ENCODE data around the gene XRCC6. TPM values are rescaled to one million over a fixed set of nuclear protein-coding genes. Genes with fewer than 3 reads are reported as not detected.

The XRCC6 gene
- polyA plus RNA-seq, 2 donors: 75.5 to 168 TPM

- WGBS, 2 donors: 38 to 39% methylated on average over 13 of the region's 13 CpGs
- peak overlapping the region; percentile 88 to 94 for H3K27ac ChIP-seq (ENCODE audit: low read depth in 2 of 2, low read length in 1 of 2)
- peaks cover 0 to 19% of the 10 kb centered on the region in 2 donors for H3K4me1 ChIP-seq (ENCODE audit: control insufficient read depth in 2 of 2, insufficient read depth in 2 of 2, low read length in 1 of 2)
- no peaks in the 10 kb centered on the region for H3K27me3 ChIP-seq (ENCODE audit: control insufficient read depth in 1 of 2, insufficient read depth in 2 of 2, low read length in 2 of 2)
- no peak overlapping the region for H3K4me3 ChIP-seq (ENCODE audit: low read depth in 1 of 2, low read length in 2 of 2)
- H3K36me3 ChIP-seq (ENCODE audit: control insufficient read depth in 2 of 2, insufficient read depth in 2 of 2, low read length in 1 of 2): peaks cover 0 to 6% of the 10 kb centered on the region in 2 donors
- no peaks in the 10 kb centered on the region for H3K9me3 ChIP-seq (ENCODE audit: control insufficient read depth in 2 of 2, insufficient read depth in 1 of 2, low read depth in 1 of 2, low read length in 1 of 2)
Measured at GRCh38 chr22:41596776-41597634, 24.1 kb upstream of the XRCC6 start.

- Histone ChIP-seq H3K27ac (ENCODE audit: low read depth in 2 of 2, low read length in 1 of 2) (peak overlapping the region; percentile 88 to 94), H3K9me3 (ENCODE audit: control insufficient read depth in 2 of 2, insufficient read depth in 1 of 2, low read depth in 1 of 2, low read length in 1 of 2) (no peaks in the 10 kb centered on the region), H3K36me3 (ENCODE audit: control insufficient read depth in 2 of 2, insufficient read depth in 2 of 2, low read length in 1 of 2) (peaks cover under 1 to 11% of the 10 kb centered on the region in 2 donors), H3K4me3 (ENCODE audit: low read depth in 1 of 2, low read length in 2 of 2) (no peak overlapping the region), H3K4me1 (ENCODE audit: control insufficient read depth in 2 of 2, insufficient read depth in 2 of 2, low read length in 1 of 2) (peaks cover 0 to 19% of the 10 kb centered on the region in 2 donors), H3K27me3 (ENCODE audit: control insufficient read depth in 1 of 2, insufficient read depth in 2 of 2, low read length in 2 of 2) (no peaks in the 10 kb centered on the region)
- 50 to 53% methylated on average over 2 of the region's 2 CpGs for WGBS, 2 donors
Measured at GRCh38 chr22:41597635-41597953, 23.5 kb upstream of the XRCC6 start.

GRCh38 chr22:41598081-41598480, 23.0 kb upstream of the XRCC6 start:
- Histone ChIP-seq H3K4me1 (ENCODE audit: control insufficient read depth in 2 of 2, insufficient read depth in 2 of 2, low read length in 1 of 2) (peaks cover 2 to 19% of the 10 kb centered on the region in 2 donors), H3K4me3 (ENCODE audit: low read depth in 1 of 2, low read length in 2 of 2) (no peak overlapping the region), H3K9me3 (ENCODE audit: control insufficient read depth in 2 of 2, insufficient read depth in 1 of 2, low read depth in 1 of 2, low read length in 1 of 2) (no peaks in the 10 kb centered on the region), H3K27ac (ENCODE audit: low read depth in 2 of 2, low read length in 1 of 2) (peak overlapping the region; percentile 86 to 88), H3K36me3 (ENCODE audit: control insufficient read depth in 2 of 2, insufficient read depth in 2 of 2, low read length in 1 of 2) (peaks cover 5 to 15% of the 10 kb centered on the region in 2 donors), H3K27me3 (ENCODE audit: control insufficient read depth in 1 of 2, insufficient read depth in 2 of 2, low read length in 2 of 2) (no peaks in the 10 kb centered on the region)
- 59 to 74% methylated on average over 5 of the region's 5 CpGs for WGBS, 2 donors

GRCh38 chr22:41598891-41599635, 22.0 kb upstream of the XRCC6 start:
- Histone ChIP-seq H3K9me3 (ENCODE audit: control insufficient read depth in 2 of 2, insufficient read depth in 1 of 2, low read depth in 1 of 2, low read length in 1 of 2) (no peaks in the 10 kb centered on the region), H3K4me1 (ENCODE audit: control insufficient read depth in 2 of 2, insufficient read depth in 2 of 2, low read length in 1 of 2) (peaks cover 2 to 19% of the 10 kb centered on the region in 2 donors), H3K27me3 (ENCODE audit: control insufficient read depth in 1 of 2, insufficient read depth in 2 of 2, low read length in 2 of 2) (no peaks in the 10 kb centered on the region), H3K36me3 (ENCODE audit: control insufficient read depth in 2 of 2, insufficient read depth in 2 of 2, low read length in 1 of 2) (peaks cover 7 to 15% of the 10 kb centered on the region in 2 donors), H3K4me3 (ENCODE audit: low read depth in 1 of 2, low read length in 2 of 2) (no peak overlapping the region), H3K27ac (ENCODE audit: low read depth in 2 of 2, low read length in 1 of 2) (peak overlapping the region; percentile 81 to 86)
- 63 to 74% methylated on average over 8 of the region's 8 CpGs for WGBS, 2 donors

GRCh38 chr22:41600976-41601375, 20.1 kb upstream of the XRCC6 start:
- Histone ChIP-seq H3K27ac (ENCODE audit: low read depth in 2 of 2, low read length in 1 of 2) (peak overlapping the region; percentile 32 to 78), H3K4me1 (ENCODE audit: control insufficient read depth in 2 of 2, insufficient read depth in 2 of 2, low read length in 1 of 2) (peaks cover 2 to 19% of the 10 kb centered on the region in 2 donors), H3K9me3 (ENCODE audit: control insufficient read depth in 2 of 2, insufficient read depth in 1 of 2, low read depth in 1 of 2, low read length in 1 of 2) (no peaks in the 10 kb centered on the region), H3K36me3 (ENCODE audit: control insufficient read depth in 2 of 2, insufficient read depth in 2 of 2, low read length in 1 of 2) (peaks cover 9 to 20% of the 10 kb centered on the region in 2 donors), H3K4me3 (ENCODE audit: low read depth in 1 of 2, low read length in 2 of 2) (no peak overlapping the region), H3K27me3 (ENCODE audit: control insufficient read depth in 1 of 2, insufficient read depth in 2 of 2, low read length in 2 of 2) (no peaks in the 10 kb centered on the region)
- 87 to 94% methylated on average over 8 of the region's 8 CpGs for WGBS, 2 donors

- H3K9me3 ChIP-seq (ENCODE audit: control insufficient read depth in 2 of 2, insufficient read depth in 1 of 2, low read depth in 1 of 2, low read length in 1 of 2): no peaks in the 10 kb centered on the region
- H3K4me1 ChIP-seq (ENCODE audit: control insufficient read depth in 2 of 2, insufficient read depth in 2 of 2, low read length in 1 of 2): peaks cover 2 to 5% of the 10 kb centered on the region in 2 donors
- WGBS, 2 donors: 83 to 84% methylated on average over 4 of the region's 4 CpGs
- no peak overlapping the region for H3K4me3 ChIP-seq (ENCODE audit: low read depth in 1 of 2, low read length in 2 of 2)
- H3K36me3 ChIP-seq (ENCODE audit: control insufficient read depth in 2 of 2, insufficient read depth in 2 of 2, low read length in 1 of 2): peaks cover 14 to 26% of the 10 kb centered on the region in 2 donors
- no peak overlapping the region for H3K27ac ChIP-seq (ENCODE audit: low read depth in 2 of 2, low read length in 1 of 2)
- no peaks in the 10 kb centered on the region for H3K27me3 ChIP-seq (ENCODE audit: control insufficient read depth in 1 of 2, insufficient read depth in 2 of 2, low read length in 2 of 2)
Measured at GRCh38 chr22:41603873-41604332, 17.2 kb upstream of the XRCC6 start.

- no peaks in the 10 kb centered on the region for H3K9me3 ChIP-seq (ENCODE audit: control insufficient read depth in 2 of 2, insufficient read depth in 1 of 2, low read depth in 1 of 2, low read length in 1 of 2)
- 94 to 96% methylated on average over 3 of the region's 3 CpGs for WGBS, 2 donors
- no peaks in the 10 kb centered on the region for H3K27me3 ChIP-seq (ENCODE audit: control insufficient read depth in 1 of 2, insufficient read depth in 2 of 2, low read length in 2 of 2)
- H3K27ac ChIP-seq (ENCODE audit: low read depth in 2 of 2, low read length in 1 of 2): no peak overlapping the region
- H3K4me1 ChIP-seq (ENCODE audit: control insufficient read depth in 2 of 2, insufficient read depth in 2 of 2, low read length in 1 of 2): no peaks in the 10 kb centered on the region
- no peak overlapping the region for H3K4me3 ChIP-seq (ENCODE audit: low read depth in 1 of 2, low read length in 2 of 2)
- peaks cover 7 to 11% of the 10 kb centered on the region in 2 donors for H3K36me3 ChIP-seq (ENCODE audit: control insufficient read depth in 2 of 2, insufficient read depth in 2 of 2, low read length in 1 of 2)
Measured at GRCh38 chr22:41608386-41608785, 12.7 kb upstream of the XRCC6 start.

- no peaks in the 10 kb centered on the region for H3K4me1 ChIP-seq (ENCODE audit: control insufficient read depth in 2 of 2, insufficient read depth in 2 of 2, low read length in 1 of 2)
- no peak overlapping the region for H3K4me3 ChIP-seq (ENCODE audit: low read depth in 1 of 2, low read length in 2 of 2)
- H3K27me3 ChIP-seq (ENCODE audit: control insufficient read depth in 1 of 2, insufficient read depth in 2 of 2, low read length in 2 of 2): no peaks in the 10 kb centered on the region
- no peak overlapping the region for H3K27ac ChIP-seq (ENCODE audit: low read depth in 2 of 2, low read length in 1 of 2)
- peaks cover 0 to 3% of the 10 kb centered on the region in 2 donors for H3K36me3 ChIP-seq (ENCODE audit: control insufficient read depth in 2 of 2, insufficient read depth in 2 of 2, low read length in 1 of 2)
- WGBS, 2 donors: 66 to 84% methylated on average over 6 of the region's 6 CpGs
- no peaks in the 10 kb centered on the region for H3K9me3 ChIP-seq (ENCODE audit: control insufficient read depth in 2 of 2, insufficient read depth in 1 of 2, low read depth in 1 of 2, low read length in 1 of 2)
Measured at GRCh38 chr22:41612603-41613306, 8.3 kb upstream of the XRCC6 start.

- Histone ChIP-seq H3K4me1 (ENCODE audit: control insufficient read depth in 2 of 2, insufficient read depth in 2 of 2, low read length in 1 of 2) (no peaks in the 10 kb centered on the region), H3K27ac (ENCODE audit: low read depth in 2 of 2, low read length in 1 of 2) (peak overlapping the region in 1 of 2 donors; percentile 30), H3K4me3 (ENCODE audit: low read depth in 1 of 2, low read length in 2 of 2) (no peak overlapping the region), H3K27me3 (ENCODE audit: control insufficient read depth in 1 of 2, insufficient read depth in 2 of 2, low read length in 2 of 2) (no peaks in the 10 kb centered on the region), H3K9me3 (ENCODE audit: control insufficient read depth in 2 of 2, insufficient read depth in 1 of 2, low read depth in 1 of 2, low read length in 1 of 2) (no peaks in the 10 kb centered on the region), H3K36me3 (ENCODE audit: control insufficient read depth in 2 of 2, insufficient read depth in 2 of 2, low read length in 1 of 2) (peaks cover 0 to under 1% of the 10 kb centered on the region in 2 donors)
- WGBS, 2 donors: 90 to 92% methylated on average over 2 of the region's 2 CpGs
Measured at GRCh38 chr22:41613456-41613855, 7.6 kb upstream of the XRCC6 start.

Measured in esophagus (tissue), 2 donors.